Hepatocyte (in vitro differentiated cells): ENCODE measurements around the gene ASB10. TPM values are rescaled to one million over a fixed set of nuclear protein-coding genes. Genes with fewer than 3 reads are reported as not detected.

Experiments
- DNase-seq: peaks from one replicate; pipeline ENCODE4 v3.0.0-alpha.2; 2016; ENCODE audit warnings: low spot score
- H2AFZ ChIP-seq: fragments of 200-600 bp; sonication (generic); 2 replicates; pipeline ENCODE4 v1.6.0; 2016; ENCODE audit warnings: antibody characterized with exemption, mild to moderate bottlenecking
- H3K27ac ChIP-seq: fragments of 200-600 bp; sonication (generic); 2 replicates; pipeline ENCODE4 v1.5.1; 2016; ENCODE audit warnings: mild to moderate bottlenecking
- H3K27me3 ChIP-seq: fragments of 200-600 bp; sonication (generic); 2 replicates; pipeline ENCODE4 v1.6.1; 2016
- H3K36me3 ChIP-seq: fragments of 200-600 bp; sonication (generic); replicated peaks from 2 replicates; pipeline ENCODE4 v1.5.1; 2016; ENCODE audit warnings: low read depth; ENCODE audit not compliant: insufficient read depth
- H3K4me1 ChIP-seq: fragments of 200-600 bp; sonication (generic); 2 replicates; pipeline ENCODE4 v1.5.1; 2016; ENCODE audit warnings: mild to moderate bottlenecking, moderate library complexity; ENCODE audit not compliant: insufficient read depth
- H3K4me2 ChIP-seq: fragments of 200-600 bp; sonication (generic); 2 replicates; pipeline ENCODE4 v1.6.0; 2016
- H3K4me3 ChIP-seq: fragments of 200-600 bp; sonication (generic); 2 replicates; pipeline ENCODE4 v1.5.1; 2016; ENCODE audit warnings: mild to moderate bottlenecking
- H3K79me2 ChIP-seq: fragments of 200-600 bp; sonication (generic); 2 replicates; pipeline ENCODE4 v1.6.0; 2017; ENCODE audit warnings: mild to moderate bottlenecking
- H3K9me2 ChIP-seq: fragments of 200-600 bp; sonication (generic); replicated peaks from 2 replicates; pipeline ENCODE4 v1.6.0; 2017; ENCODE audit warnings: mild to moderate bottlenecking; ENCODE audit not compliant: insufficient read depth
- H3K9me3 ChIP-seq: fragments of 200-600 bp; sonication (generic); 2 replicates; pipeline ENCODE4 v1.5.1; 2016; ENCODE audit warnings: low read depth, mild to moderate bottlenecking
- H4K20me1 ChIP-seq: fragments of 200-600 bp; sonication (generic); 2 replicates; pipeline ENCODE4 v1.6.0; 2016; ENCODE audit warnings: mild to moderate bottlenecking; ENCODE audit not compliant: insufficient read depth, poor library complexity, severe bottlenecking
- EZH2 ChIP-seq: fragments of 200-600 bp; sonication (generic); IDR thresholded peaks from 2 replicates; pipeline ENCODE4 v1.6.1; 2016; ENCODE audit warnings: antibody characterized with exemption, mild to moderate bottlenecking, borderline replicate concordance
- EZH2phosphoT487 ChIP-seq: fragments of 200-600 bp; sonication (generic); IDR thresholded peaks from one replicate; pipeline ENCODE4 v1.6.1; 2018; ENCODE audit warnings: antibody characterized with exemption, mild to moderate bottlenecking, low read depth, moderate library complexity; ENCODE audit not compliant: unreplicated experiment, severe bottlenecking
- WGBS: methylation state at CpG from one replicate; pipeline ENCODE4 v1.1.6; 2016; ENCODE audit warnings: low lambda C conversion rate; ENCODE audit errors: missing lambda C conversion rate; 5-methylcytosine and 5-hydroxymethylcytosine counted together
- polyA plus RNA-seq: library from polyadenylated mRNA; unstranded; fragments of >200 nt; fragmentation: Nextera tagmentation; extraction: Ambion mirVana; gene quantifications from 2 replicates; pipeline ENCODE4 v1.2.1, GENCODE V29; 2016
- total RNA-seq: library from RNA; depleted of rRNA; stranded (reverse); fragments of >200 nt; gene quantifications from 2 replicates; pipeline ENCODE4 v1.2.3, GENCODE V29; 2014
- TF ChIP-seq, protein P1 (sequence below): fragments of 200-600 bp; sonication (generic); IDR thresholded peaks from 2 replicates; pipeline ENCODE4 v1.5.1; 2016; ENCODE audit warnings: antibody characterized with exemption, mild to moderate bottlenecking; ENCODE audit not compliant: poor library complexity

ASB10 gene
- total and polyA plus RNA-seq, 2 experiments from 2014 or later: not detected

DNA sequence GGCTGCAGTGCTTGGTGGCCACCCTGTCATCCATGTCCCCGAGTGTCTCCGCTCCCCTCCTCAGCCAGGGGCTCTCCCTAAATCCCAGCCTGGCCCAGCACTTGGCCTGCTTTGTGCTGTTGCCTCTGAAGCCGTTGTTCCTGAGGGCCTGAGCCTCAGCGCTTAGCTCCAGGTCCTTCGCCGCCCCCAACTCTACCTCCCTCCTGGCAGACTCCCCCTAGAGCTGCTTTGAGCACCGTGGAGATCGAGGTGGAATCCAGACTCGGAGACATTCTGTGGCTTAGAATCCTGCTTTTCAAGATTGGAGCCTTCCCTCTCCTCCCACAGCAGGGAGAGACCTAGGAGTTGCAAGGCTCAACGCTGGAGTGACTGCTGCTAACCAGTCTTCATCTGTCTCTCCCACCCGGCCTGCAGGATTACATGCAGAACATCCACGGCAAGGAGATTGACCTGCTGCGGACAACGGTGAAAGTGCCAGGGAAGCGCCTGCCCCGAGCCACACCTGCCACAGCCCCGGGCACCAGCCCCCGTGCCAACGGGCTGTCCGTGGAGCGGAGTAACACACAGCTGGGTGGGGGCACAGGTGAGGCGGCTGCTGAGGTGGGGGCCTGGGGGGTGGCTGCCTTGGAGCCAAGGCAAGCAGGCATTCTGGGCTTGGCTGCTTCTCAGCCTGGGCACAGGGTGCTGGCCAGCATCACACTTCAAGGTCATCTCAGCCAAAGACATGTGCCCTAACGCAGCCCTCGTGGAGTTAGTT lies 52.9 kb downstream of the ASB10 start:
- Histone ChIP-seq H3K4me3 (no peak overlapping the region), H3K27ac (no peak overlapping the region), H3K36me3 (no peaks in the 10 kb centered on the region), H3K4me2 (no peak overlapping the region), H3K9me2 (no peaks in the 10 kb centered on the region), H4K20me1 (no peaks in the 10 kb centered on the region), H2AFZ (no peak overlapping the region), H3K9me3 (no peaks in the 10 kb centered on the region), H3K4me1 (no peaks in the 10 kb centered on the region), H3K79me2 (no peaks in the 10 kb centered on the region), H3K27me3 (no peaks in the 10 kb centered on the region)
- DNase-seq: no peak
- WGBS: 96% methylated on average over 23 of the region's 24 CpGs
- TF ChIP-seq EZH2phosphoT487 (no peak), EZH2 (no peak)
- TF ChIP-seq, protein P1, sequence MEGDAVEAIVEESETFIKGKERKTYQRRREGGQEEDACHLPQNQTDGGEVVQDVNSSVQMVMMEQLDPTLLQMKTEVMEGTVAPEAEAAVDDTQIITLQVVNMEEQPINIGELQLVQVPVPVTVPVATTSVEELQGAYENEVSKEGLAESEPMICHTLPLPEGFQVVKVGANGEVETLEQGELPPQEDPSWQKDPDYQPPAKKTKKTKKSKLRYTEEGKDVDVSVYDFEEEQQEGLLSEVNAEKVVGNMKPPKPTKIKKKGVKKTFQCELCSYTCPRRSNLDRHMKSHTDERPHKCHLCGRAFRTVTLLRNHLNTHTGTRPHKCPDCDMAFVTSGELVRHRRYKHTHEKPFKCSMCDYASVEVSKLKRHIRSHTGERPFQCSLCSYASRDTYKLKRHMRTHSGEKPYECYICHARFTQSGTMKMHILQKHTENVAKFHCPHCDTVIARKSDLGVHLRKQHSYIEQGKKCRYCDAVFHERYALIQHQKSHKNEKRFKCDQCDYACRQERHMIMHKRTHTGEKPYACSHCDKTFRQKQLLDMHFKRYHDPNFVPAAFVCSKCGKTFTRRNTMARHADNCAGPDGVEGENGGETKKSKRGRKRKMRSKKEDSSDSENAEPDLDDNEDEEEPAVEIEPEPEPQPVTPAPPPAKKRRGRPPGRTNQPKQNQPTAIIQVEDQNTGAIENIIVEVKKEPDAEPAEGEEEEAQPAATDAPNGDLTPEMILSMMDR: no peak

DNA sequence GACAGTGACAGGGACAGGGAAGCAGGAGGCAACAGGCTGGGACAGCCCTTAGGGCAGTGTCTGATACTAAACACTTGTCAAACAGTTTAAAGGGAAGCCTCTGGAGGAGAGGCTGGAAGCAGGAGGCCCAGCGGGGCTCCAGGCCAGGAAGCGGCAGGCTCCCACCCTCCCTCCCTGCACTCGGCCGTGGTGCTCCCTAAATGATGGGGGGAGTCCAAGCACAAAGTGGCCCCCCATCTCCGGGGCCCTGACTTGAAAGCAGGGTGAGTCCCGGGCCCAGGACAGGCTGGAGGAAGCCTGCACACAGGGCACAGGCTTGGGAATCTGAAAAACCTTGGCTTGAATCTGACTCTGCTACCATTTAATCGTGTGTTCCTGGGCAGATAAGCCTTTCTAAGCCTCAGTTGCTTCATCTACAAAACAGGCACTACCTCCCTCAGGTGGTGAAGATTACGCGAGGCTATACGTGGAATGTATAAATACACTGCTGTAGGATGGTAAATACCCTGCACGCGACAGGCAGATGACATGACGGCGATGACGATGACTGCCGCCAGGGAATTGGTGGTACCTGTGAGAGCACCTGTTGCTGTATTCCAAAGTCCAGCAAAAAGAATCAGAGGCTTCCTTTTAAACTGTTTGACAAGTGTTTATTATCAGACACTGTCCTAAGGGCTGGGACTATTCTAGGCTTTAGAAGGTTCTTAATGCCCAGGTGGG lies 53.6 kb downstream of the ASB10 start:
- 93% methylated on average over 15 of the region's 16 CpGs for WGBS
- Histone ChIP-seq H3K4me1 (no peaks in the 10 kb centered on the region), H3K27ac (no peak overlapping the region), H3K4me3 (no peak overlapping the region), H3K9me2 (no peaks in the 10 kb centered on the region), H3K79me2 (no peaks in the 10 kb centered on the region), H3K9me3 (no peaks in the 10 kb centered on the region), H4K20me1 (no peaks in the 10 kb centered on the region), H2AFZ (no peak overlapping the region), H3K36me3 (no peaks in the 10 kb centered on the region), H3K4me2 (no peak overlapping the region), H3K27me3 (no peaks in the 10 kb centered on the region)
- TF ChIP-seq EZH2: no peak
- TF ChIP-seq EZH2phosphoT487: no peak
- no peak for DNase-seq

DNA sequence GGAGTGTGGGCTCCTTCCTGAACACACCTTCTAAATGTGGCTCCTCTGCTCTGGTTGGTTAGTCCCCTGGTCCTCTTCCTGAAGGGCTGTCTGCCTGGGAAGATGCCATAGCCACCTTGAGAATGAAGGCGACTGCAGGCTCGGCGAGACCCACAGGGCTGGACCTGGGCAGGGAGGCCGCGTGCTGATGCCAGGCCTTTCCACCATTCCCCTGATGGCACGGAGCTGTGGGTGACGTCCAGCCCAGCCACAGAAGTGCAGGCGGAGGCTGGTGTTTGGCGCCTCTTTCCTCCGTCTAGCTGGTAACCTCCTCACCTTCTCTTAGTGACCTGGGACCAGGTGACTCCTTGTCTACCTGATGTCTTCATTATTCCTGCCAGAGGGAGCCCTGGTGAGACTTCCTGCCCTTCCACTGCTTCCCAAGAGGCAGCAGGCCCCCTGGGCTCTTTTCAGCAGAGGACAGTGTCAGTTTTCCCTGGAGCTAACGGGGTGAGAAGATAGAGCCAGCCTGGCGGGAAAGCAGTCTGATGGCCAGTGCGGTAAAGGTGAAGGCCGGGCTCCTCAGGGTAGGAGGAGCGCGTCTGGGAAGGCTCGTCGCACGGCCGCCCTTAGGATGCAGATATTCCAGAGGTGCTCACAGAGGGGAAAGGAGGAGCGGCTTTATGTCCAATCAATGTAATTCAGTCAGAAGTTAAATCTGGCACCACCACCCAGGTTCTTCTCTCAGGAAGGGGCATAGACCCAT lies 54.4 kb downstream of the ASB10 start:
- TF ChIP-seq, protein P1: no peak
- TF ChIP-seq EZH2phosphoT487: no peak
- TF ChIP-seq EZH2: no peak
- Histone ChIP-seq H3K27ac (no peak overlapping the region), H3K4me3 (no peak overlapping the region), H3K27me3 (no peaks in the 10 kb centered on the region), H4K20me1 (no peaks in the 10 kb centered on the region), H3K9me2 (no peaks in the 10 kb centered on the region), H3K4me1 (no peaks in the 10 kb centered on the region), H3K36me3 (no peaks in the 10 kb centered on the region), H3K4me2 (no peak overlapping the region), H3K79me2 (no peaks in the 10 kb centered on the region), H2AFZ (no peak overlapping the region), H3K9me3 (no peaks in the 10 kb centered on the region)
- WGBS: 97% methylated on average over 21 of the region's 21 CpGs
- DNase-seq: no peak
